Endothelial cell of umbilical vein (primary cell): ENCODE results near the gene OXSR1. TPM values are rescaled to one million over a fixed set of nuclear protein-coding genes. Genes with fewer than 3 reads are reported as not detected.

ENCODE experiments used
- BruUV-seq: library from RNA; stranded (reverse); fragments of 400-500 nt; replicated peaks from 2 replicates; lab custom pipeline; 2021; lab: Mats Ljungman, UMichigan
- CTCF ChIA-PET: fragments of 300-600, 350-600 bp; sonication (Branson Sonifier 250); formaldehyde crosslinking; loops from one replicate; lab custom pipeline; 2021; ENCODE audit warnings: antibody characterized with exemption, inconsistent platforms; lab: Charles Lee
- POLR2A ChIA-PET: fragments of 300-600, 350-600 bp; sonication (Branson Sonifier 250); formaldehyde crosslinking; loops from one replicate; lab custom pipeline; 2021; ENCODE audit warnings: antibody characterized with exemption, inconsistent platforms; lab: Charles Lee
- DNase-seq: peaks from one replicate; pipeline ENCODE4 v3.0.0-alpha.2; 2011; ENCODE audit warnings: low read depth, low spot score
- FAIRE-seq: peaks from 2 replicates; lab custom pipeline; 2011; peaks lifted over from hg19 to GRCh38; lab: Jason Lieb, UNC
- H2AFZ ChIP-seq: 2 replicates; pipeline ENCODE4 v1.6.0; 2012; ENCODE audit warnings: low read depth, low read length, control low read depth, inconsistent platforms
- H3K27ac ChIP-seq: 2 replicates; pipeline ENCODE4 v1.5.1; 2011; ENCODE audit warnings: low read depth, mild to moderate bottlenecking, control low read depth, low read length, moderate library complexity; ENCODE audit not compliant: insufficient read depth
- H3K27me3 ChIP-seq, 2 experiments: 2 replicates each; pipeline versions ENCODE4 v1.6.0 to v1.6.1; 2011; ENCODE audit warnings: low read length in 2 of 2, mixed read lengths in 1 of 2; ENCODE audit not compliant: control insufficient read depth in 2 of 2, insufficient read depth in 2 of 2
- H3K36me3 ChIP-seq, 2 experiments: 2 replicates in 1 of 2; 3 replicates in 1 of 2; pipeline ENCODE4 v1.5.1; 2011; ENCODE audit warnings: low read length in 2 of 2, mild to moderate bottlenecking in 1 of 2, moderate library complexity in 1 of 2; ENCODE audit not compliant: control insufficient read depth in 2 of 2, insufficient read depth in 2 of 2; ENCODE audit errors: extremely low read depth in 1 of 2
- H3K4me1 ChIP-seq: 3 replicates; pipeline ENCODE4 v1.5.1; 2011; ENCODE audit warnings: mild to moderate bottlenecking, low read length; ENCODE audit not compliant: control insufficient read depth, insufficient read depth; ENCODE audit errors: extremely low read depth
- H3K4me2 ChIP-seq: 2 replicates; pipeline ENCODE4 v1.6.1; 2011; ENCODE audit warnings: low read length, control low read depth, mixed read lengths; ENCODE audit not compliant: insufficient read depth
- H3K4me3 ChIP-seq, 3 experiments: fragments of 200-600 bp in 1 of 3; sonication (generic), shearing (Covaris generic) in 1 of 3; replicated peaks in 1 of 3; 2 replicates each; pipeline ENCODE4 v1.5.1; 2011 to 2016; ENCODE audit warnings: control low read depth in 3 of 3, low read length in 3 of 3, mild to moderate bottlenecking in 2 of 3, inconsistent platforms in 1 of 3, low read depth in 1 of 3, moderate library complexity in 1 of 3; ENCODE audit not compliant: insufficient read depth in 1 of 3
- H3K79me2 ChIP-seq: 2 replicates; pipeline ENCODE4 v1.6.0; 2012; ENCODE audit warnings: low read length, inconsistent platforms; ENCODE audit not compliant: control insufficient read depth, insufficient read depth
- H3K9ac ChIP-seq: replicated peaks from 2 replicates; pipeline ENCODE3; 2011; ENCODE audit warnings: low read length, control low read depth; ENCODE audit not compliant: insufficient read depth; ENCODE audit errors: extremely low read depth
- H3K9me1 ChIP-seq: replicated peaks from 3 replicates; pipeline ENCODE4 v1.6.0; 2011; ENCODE audit warnings: mild to moderate bottlenecking, low read length; ENCODE audit not compliant: control insufficient read depth, insufficient read depth; ENCODE audit errors: extremely low read depth
- H3K9me3 ChIP-seq: replicated peaks from 2 replicates; pipeline ENCODE4 v1.5.1; 2012; ENCODE audit warnings: low read length, inconsistent platforms; ENCODE audit not compliant: control insufficient read depth, insufficient read depth
- H4K20me1 ChIP-seq: replicated peaks from 2 replicates; pipeline ENCODE3; 2011; ENCODE audit warnings: mild to moderate bottlenecking, low read length; ENCODE audit not compliant: control insufficient read depth, insufficient read depth; ENCODE audit errors: extremely low read depth
- CTCF ChIP-seq, 2 donors: IDR thresholded peaks; 1 replicate in 1 of 2; 2 replicates in 1 of 2; pipeline ENCODE4 v1.5.1; 2011; ENCODE audit warnings: low read length in 2 of 2, mild to moderate bottlenecking in 2 of 2, moderate library complexity in 2 of 2, control low read depth in 1 of 2, inconsistent platforms in 1 of 2, low read depth in 1 of 2; ENCODE audit not compliant: insufficient read depth in 1 of 2; ENCODE audit errors: extremely low read depth in 1 of 2
- EZH2 ChIP-seq: IDR thresholded peaks from 2 replicates; pipeline ENCODE4 v1.6.1; 2012; ENCODE audit warnings: borderline replicate concordance, low read depth, mild to moderate bottlenecking, moderate library complexity, low read length, inconsistent platforms; ENCODE audit not compliant: severe bottlenecking
- FOS ChIP-seq: IDR thresholded peaks from 2 replicates; pipeline ENCODE4 v1.6.1; 2011; ENCODE audit warnings: mild to moderate bottlenecking, low read length, moderate library complexity, borderline replicate concordance; ENCODE audit not compliant: insufficient read depth
- GATA2 ChIP-seq: IDR thresholded peaks from 2 replicates; pipeline ENCODE4 v1.7.0; 2011; ENCODE audit warnings: low read depth, mild to moderate bottlenecking, moderate library complexity, mixed read lengths, low read length; ENCODE audit not compliant: insufficient read length, insufficient read depth
- JUN ChIP-seq: IDR thresholded peaks from 2 replicates; pipeline ENCODE4 v1.6.1; 2011; ENCODE audit warnings: borderline replicate concordance, low read depth; ENCODE audit not compliant: insufficient read length, insufficient read depth
- MYC ChIP-seq: IDR thresholded peaks from one replicate; pipeline ENCODE4 v1.6.1; 2011; ENCODE audit warnings: mild to moderate bottlenecking, low read depth, low read length
- POLR2A ChIP-seq: IDR thresholded peaks from 2 replicates; pipeline ENCODE4 v1.6.1; 2012; ENCODE audit warnings: low read depth, mild to moderate bottlenecking, control low read depth, low read length
- POLR2AphosphoS5 ChIP-seq: IDR thresholded peaks from 2 replicates; pipeline ENCODE4 v1.6.1; 2012; ENCODE audit warnings: low read depth, mild to moderate bottlenecking, control low read depth, low read length, moderate library complexity; ENCODE audit not compliant: insufficient read depth
- dilution Hi-C: fragments of 300-500 bp; cut with MboI; formaldehyde crosslinking; loops from one replicate; pipeline ENCODE4 v1.15.0; 2019; ENCODE audit warnings: low sequenced_read_pairs; ENCODE audit not compliant: extremely low pct_ligation_motif_present
- intact Hi-C: fragments of 100-400 bp; cut with micrococcal nuclease; formaldehyde crosslinking; loops from one replicate; pipeline ENCODE4 v1.10.0; 2022
- polyA plus RNA-seq, 4 experiments: library from polyadenylated mRNA; depleted of rRNA in 3 of 4; stranded (reverse) in 3 of 4; unstranded in 1 of 4; fragments of >200 nt; gene quantifications; 2 replicates each; pipeline versions ENCODE4 v1.2.1 to v1.2.3, GENCODE V29; 2011 to 2012; ENCODE audit warnings: missing spikeins in 1 of 4
- total RNA-seq: library from RNA; stranded (reverse); gene quantifications from 2 replicates; pipeline ENCODE4 v1.2.3, GENCODE V29; 2021
- TF ChIP-seq, protein P1 (sequence below): IDR thresholded peaks from 2 replicates; pipeline ENCODE4 v1.6.1; 2011; ENCODE audit not compliant: insufficient read depth, insufficient read length

Gene OXSR1
- total and polyA plus RNA-seq, 2 donors (not counting 3 experiments of a cell fraction or from before 2014, with no cell fraction given), result 15.1 to 32.9 TPM

- FAIRE-seq (no peak), DNase-seq (no peak)
- POLR2A ChIA-PET, result no interaction called here
- BruUV-seq, result no TSS peak
- Histone ChIP-seq H3K4me1 (no peaks in the 10 kb centered on the region), H4K20me1 (no peaks in the 10 kb centered on the region), H3K36me3 (peaks cover 5 to 12% of the 10 kb centered on the region in 2 experiments), H3K4me3 (no peak overlapping the region), H2AFZ (no peak overlapping the region), H3K9me3 (no peaks in the 10 kb centered on the region), H3K4me2 (no peak overlapping the region), H3K27me3 (no peaks in the 10 kb centered on the region), H3K79me2 (no peaks in the 10 kb centered on the region), H3K9me1 (no peaks in the 10 kb centered on the region), H3K9ac (no peak overlapping the region), H3K27ac (no peak overlapping the region)
- CTCF ChIA-PET, result interaction anchor here (0.7 to 4.8 kb wide), 18 partner anchors 9 to 725 kb away, joined by 3 to 52 read pairs (median 4); partner anchors contain the start of genes ACAA1, OXSR1 and XYLB
- no peak for TF ChIP-seq FOS
- TF ChIP-seq POLR2A, result no peak
- intact Hi-C loops, result loop anchor here (1.0 to 5.0 kb wide), 4 partner anchors 144 to 362 kb away; partner anchors contain the start of gene XYLB
- dilution Hi-C loops, result no loop called here
Measured at GRCh38 chr3:38118421-38119247, 46.7 kb upstream of the OXSR1 start.

- H3K4me2 ChIP-seq, result no peak overlapping the region
- CTCF ChIA-PET, result interaction anchor here (0.7 to 4.8 kb wide), 13 partner anchors 9 to 402 kb away, joined by 3 to 52 read pairs (median 4); partner anchors contain the start of genes ACAA1 and XYLB
- no peak overlapping the region for H2AFZ ChIP-seq
- dilution Hi-C loops, result no loop called here
- H3K9me3 ChIP-seq, result no peaks in the 10 kb centered on the region
- TF ChIP-seq, protein P1, sequence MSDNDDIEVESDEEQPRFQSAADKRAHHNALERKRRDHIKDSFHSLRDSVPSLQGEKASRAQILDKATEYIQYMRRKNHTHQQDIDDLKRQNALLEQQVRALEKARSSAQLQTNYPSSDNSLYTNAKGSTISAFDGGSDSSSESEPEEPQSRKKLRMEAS, result no peak
- TF ChIP-seq POLR2AphosphoS5, result no peak
- no peak for TF ChIP-seq MYC
- no peak for TF ChIP-seq CTCF (IDR thresholded peaks at IDR 0.05; ENCODE audit: extremely low read depth in 1 of 2, insufficient read depth in 1 of 2, low read depth in 1 of 2, low read length in 2 of 2)
- no peak for TF ChIP-seq GATA2
- no peak for TF ChIP-seq POLR2A
- no peak for TF ChIP-seq FOS
- no peak for TF ChIP-seq JUN
- TF ChIP-seq EZH2, result no peak
- DNase-seq (no peak), FAIRE-seq (no peak)
- no peaks in the 10 kb centered on the region for H3K79me2 ChIP-seq
- POLR2A ChIA-PET, result no interaction called here
- no peaks in the 10 kb centered on the region for H3K4me1 ChIP-seq
- no peak overlapping the region for H3K4me3 ChIP-seq
- intact Hi-C loops, result loop anchor here (5.0 kb wide), 1 partner anchor 178 kb away; no protein-coding TSS in a partner anchor
- no TSS peak for BruUV-seq
- H4K20me1 ChIP-seq, result no peaks in the 10 kb centered on the region
- H3K9me1 ChIP-seq, result no peaks in the 10 kb centered on the region
- H3K27ac ChIP-seq, result no peak overlapping the region
- H3K36me3 ChIP-seq, result peaks cover 5 to 12% of the 10 kb centered on the region in 2 experiments
- no peak overlapping the region for H3K9ac ChIP-seq
- no peaks in the 10 kb centered on the region for H3K27me3 ChIP-seq
Measured at GRCh38 chr3:38119248-38119544, 46.1 kb upstream of the OXSR1 start.
